K562 (cell line): Measurements from ENCODE around the gene EFCC1. TPM values are rescaled to one million over a fixed set of nuclear protein-coding genes. Genes with fewer than 3 reads are reported as not detected.

Source experiments
- ATAC-seq: fragments of 200-7000 bp; cut with Tn5 transposase; 3 replicates; pipeline ENCODE4 v1.9.1; 2020; ENCODE audit warnings: moderate library complexity
- BruUV-seq: library from RNA; stranded (reverse); fragments of 400-500 nt; replicated peaks from 2 replicates; lab custom pipeline; 2021; lab: Mats Ljungman, UMichigan
- CTCF ChIA-PET: fragments of 300-600 bp; formaldehyde crosslinking; extraction: SDS; loops from one replicate; lab custom pipeline; 2021; ENCODE audit warnings: low intra/inter-chr PET ratio; lab: Yijun Ruan, JAX
- POLR2A ChIA-PET: fragments of 300-600, 350-650 bp; sonication (Branson Sonifier 250); formaldehyde crosslinking; extraction: SDS; loops from one replicate; lab custom pipeline; 2021; ENCODE audit warnings: antibody characterized with exemption, inconsistent platforms; lab: Yijun Ruan, JAX
- DNase-seq, 4 experiments: peaks; one replicate each; pipeline versions ENCODE4 v3.0.0 to v3.0.0-alpha.2; 2011 to 2018; ENCODE audit warnings: low spot score in 3 of 4, mixed read lengths in 3 of 4; ENCODE audit errors: extremely low read depth in 1 of 4
- FAIRE-seq: peaks from 2 replicates; lab custom pipeline; 2011; peaks lifted over from hg19 to GRCh38; lab: Jason Lieb, UNC
- H2AFZ ChIP-seq: 2 replicates; pipeline ENCODE4 v1.6.0; 2011; ENCODE audit warnings: low read depth, low read length, control low read depth, inconsistent platforms
- H3K27ac ChIP-seq: fragments of 200-600 bp; 3 replicates; pipeline ENCODE4 v1.8.0; 2011; ENCODE audit warnings: low read depth, mild to moderate bottlenecking, control low read depth, inconsistent platforms, low read length, moderate library complexity, mixed read lengths; ENCODE audit errors: extremely low read depth
- H3K27me3 ChIP-seq, 2 experiments: fragments of 300-600 bp in 1 of 2; 2 replicates in 1 of 2; 3 replicates in 1 of 2; pipeline versions ENCODE4 v1.6.0 to v1.8.0; 2011; ENCODE audit warnings: inconsistent platforms in 2 of 2, low read length in 2 of 2, mild to moderate bottlenecking in 1 of 2, mixed read lengths in 1 of 2, moderate library complexity in 1 of 2; ENCODE audit not compliant: control insufficient read depth in 2 of 2, insufficient read depth in 2 of 2
- H3K36me3 ChIP-seq: fragments of 300-600 bp; 3 replicates; pipeline ENCODE4 v1.8.0; 2011; ENCODE audit warnings: mild to moderate bottlenecking, low read length, inconsistent platforms; ENCODE audit not compliant: control insufficient read depth, insufficient read depth
- H3K4me1 ChIP-seq, 2 experiments: fragments of 200-600 bp in 1 of 2; replicated peaks in 1 of 2; 2 replicates in 1 of 2; 3 replicates in 1 of 2; pipeline versions ENCODE4 v1.5.1 to v1.8.0; 2011; ENCODE audit warnings: inconsistent platforms in 2 of 2, low read length in 2 of 2, mild to moderate bottlenecking in 1 of 2, mixed read lengths in 1 of 2, moderate library complexity in 1 of 2; ENCODE audit not compliant: control insufficient read depth in 2 of 2, insufficient read depth in 2 of 2
- H3K4me2 ChIP-seq: 2 replicates; pipeline ENCODE4 v1.6.1; 2011; ENCODE audit warnings: low read length, control low read depth, inconsistent platforms, mixed read lengths; ENCODE audit not compliant: insufficient read depth
- H3K4me3 ChIP-seq: fragments of 200-600 bp; sonication (generic), shearing (Covaris generic); 2 replicates; pipeline ENCODE4 v1.5.1; 2016; ENCODE audit warnings: control low read depth, inconsistent platforms
- H3K79me2 ChIP-seq: fragments of 200-600 bp; 3 replicates; pipeline ENCODE4 v1.8.0; 2011; ENCODE audit warnings: low read length, inconsistent platforms; ENCODE audit not compliant: control insufficient read depth, insufficient read depth
- H3K9ac ChIP-seq, 2 experiments: 2 replicates each; pipeline versions ENCODE4 v1.6.0 to v1.6.1; 2011; ENCODE audit warnings: low read depth in 2 of 2, low read length in 2 of 2, control low read depth in 1 of 2, inconsistent platforms in 1 of 2, mild to moderate bottlenecking in 1 of 2, mixed read lengths in 1 of 2; ENCODE audit not compliant: insufficient read depth in 1 of 2
- H3K9me1 ChIP-seq: one replicate; pipeline ENCODE4 v1.6.0; 2011; ENCODE audit warnings: inconsistent platforms, mild to moderate bottlenecking, low read length, moderate library complexity; ENCODE audit not compliant: control insufficient read depth, insufficient read depth
- H3K9me3 ChIP-seq: replicated peaks from 2 replicates; pipeline ENCODE4 v1.5.1; 2011; ENCODE audit warnings: low read depth, low read length, inconsistent platforms; ENCODE audit not compliant: control insufficient read depth, insufficient read depth
- H4K20me1 ChIP-seq: replicated peaks from 2 replicates; pipeline ENCODE4 v1.6.1; 2011; ENCODE audit warnings: low read length, inconsistent platforms, mixed read lengths; ENCODE audit not compliant: control insufficient read depth, insufficient read depth
- CREBBP ChIP-seq: IDR thresholded peaks from one replicate; pipeline ENCODE4 v1.6.1; 2012; ENCODE audit warnings: low read depth, mild to moderate bottlenecking, control low read depth, inconsistent platforms, low read length
- HLTF ChIP-seq: fragments of 450-650 bp; IDR thresholded peaks from 2 replicates; pipeline ENCODE4 v1.6.1; 2016
- HMGN3 ChIP-seq: IDR thresholded peaks from 2 replicates; pipeline ENCODE4 v1.6.1; 2011; ENCODE audit warnings: borderline replicate concordance, low read depth, mild to moderate bottlenecking, mixed read lengths, low read length; ENCODE audit not compliant: insufficient read length; ENCODE audit errors: extremely low read depth
- HSF4 ChIP-seq: fragments of 250-450 bp; sonication (Bioruptor Pico); IDR thresholded peaks from 2 replicates; pipeline ENCODE4 v2.1.2; 2022; ENCODE audit warnings: mild to moderate bottlenecking, moderate library complexity, borderline replicate concordance
- PHTF2 ChIP-seq: fragments of 250-450 bp; sonication (Bioruptor Pico); IDR thresholded peaks from 2 replicates; pipeline ENCODE4 v1.5.0; 2021; ENCODE audit warnings: mild to moderate bottlenecking
- SETDB1 ChIP-seq: IDR thresholded peaks from one replicate; pipeline ENCODE4 v1.6.1; 2012; ENCODE audit warnings: low read length, control low read depth, inconsistent platforms
- WHSC1 ChIP-seq: IDR thresholded peaks from one replicate; pipeline ENCODE4 v1.6.1; 2012; ENCODE audit warnings: low read length, control low read depth, inconsistent platforms
- XRCC3 ChIP-seq: fragments of 450-650 bp; IDR thresholded peaks from 2 replicates; pipeline ENCODE4 v1.6.1; 2017; ENCODE audit warnings: mild to moderate bottlenecking, moderate library complexity
- ZNF146 ChIP-seq: IDR thresholded peaks from one replicate; pipeline ENCODE4 v1.6.1; 2018; ENCODE audit warnings: missing compliant biosample characterization; ENCODE audit not compliant: unreplicated experiment
- ZNF699 ChIP-seq: fragments of 250-450 bp; sonication (Bioruptor Pico); IDR thresholded peaks from 2 replicates; pipeline ENCODE4 v1.8.0; 2021; ENCODE audit warnings: mild to moderate bottlenecking, moderate library complexity; ENCODE audit not compliant: insufficient replicate concordance
- WGBS: fragments of 100-300 bp; shearing (Covaris generic); methylation state at CpG from one replicate; pipeline ENCODE4 v1.1.6; 2016; ENCODE audit warnings: low coverage, mixed read lengths; ENCODE audit not compliant: insufficient coverage; ENCODE audit errors: missing lambda C conversion rate; 5-methylcytosine and 5-hydroxymethylcytosine counted together
- in situ Hi-C: fragments of 300-500 bp; cut with MboI; formaldehyde crosslinking; loops from 4 replicates; pipeline ENCODE4 v1.15.0; 2018; ENCODE audit warnings: inconsistent platforms, mixed read lengths
- intact Hi-C: fragments of 100-400 bp; cut with micrococcal nuclease; formaldehyde crosslinking; loops from 2 replicates; pipeline ENCODE4 v1.14.2; 2022
- polyA plus RNA-seq, 8 experiments: library from polyadenylated mRNA; depleted of rRNA in 4 of 8; stranded (reverse) in 5 of 8; unstranded in 3 of 8; fragments of >200 nt; fragmentation: Nextera tagmentation in 2 of 8; fragmentation: Illumina TruSeq in 1 of 8; extraction: Ambion mirVana in 2 of 8; extraction: Trizol in 1 of 8; gene quantifications; 2 replicates each; pipeline versions ENCODE4 v1.2.1 to v1.2.3, GENCODE V29; 2011 to 2014; ENCODE audit warnings: inconsistent platforms in 1 of 8, missing spikeins in 1 of 8
- total RNA-seq, 7 experiments: library from RNA; depleted of rRNA in 6 of 7; stranded (reverse); fragments of >200 nt in 6 of 7; fragmentation: Illumina TruSeq in 2 of 7; extraction: Trizol in 2 of 7; gene quantifications; 2 replicates each; pipeline versions ENCODE4 v1.2.1 to v1.2.3, GENCODE V29; 2011 to 2021; ENCODE audit warnings: low replicate concordance in 1 of 7
- TF ChIP-seq, protein P1 (sequence below): fragments of 450-650 bp; IDR thresholded peaks from 2 replicates; pipeline ENCODE4 v1.7.1; 2018; ENCODE audit warnings: mild to moderate bottlenecking, low read depth; ENCODE audit not compliant: partially characterized antibody
- TF ChIP-seq, protein P2 (sequence below): IDR thresholded peaks from 3 replicates; pipeline ENCODE4 v1.6.1; 2011; ENCODE audit warnings: borderline replicate concordance, mild to moderate bottlenecking; ENCODE audit not compliant: insufficient read length, insufficient read depth
- TF ChIP-seq, protein P3 (sequence below): fragments of 450-650 bp; IDR thresholded peaks from 2 replicates; pipeline ENCODE4 v1.6.1; 2016; ENCODE audit warnings: mild to moderate bottlenecking

EFCC1 gene
- total and polyA plus RNA-seq, 9 of the 15 experiments (the other 6 are each of a cell fraction or from before 2014, with no cell fraction given) = not detected

DNA sequence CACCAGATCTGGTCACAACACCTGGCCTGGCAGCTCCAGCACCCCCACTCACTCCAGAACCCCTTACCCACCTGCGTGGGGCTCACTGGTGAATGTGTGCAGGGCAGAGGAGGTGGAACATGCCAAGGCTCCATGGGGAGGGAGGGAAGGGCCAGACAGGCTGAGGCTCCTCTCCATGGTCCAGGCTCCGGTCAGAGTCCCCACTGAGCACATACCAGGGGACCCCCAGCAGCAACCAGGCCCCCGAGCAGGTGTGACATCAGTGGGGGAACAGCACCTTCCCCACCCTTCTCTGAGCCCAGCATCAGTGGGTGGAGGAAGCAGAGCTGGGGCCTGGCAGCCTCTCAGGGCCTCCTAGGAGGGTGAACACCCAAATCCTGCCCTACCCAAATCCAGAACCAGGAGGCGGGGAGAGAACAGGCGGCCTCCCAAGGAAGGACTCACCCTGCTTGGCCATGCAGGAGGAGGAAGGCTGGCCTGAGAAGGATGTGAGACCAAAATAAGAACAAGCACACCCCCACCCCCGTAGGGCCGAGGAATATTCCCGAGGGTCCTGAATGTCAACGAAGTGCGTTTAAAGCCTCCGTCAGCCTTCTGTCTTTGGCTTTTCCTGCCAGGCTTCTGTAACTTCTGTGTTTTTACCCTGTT lies 58.3 kb downstream of the EFCC1 start:
- 57% methylated on average over 5 of the region's 11 CpGs for WGBS
- no peak overlapping the region for H3K4me3 ChIP-seq
- H3K4me1 ChIP-seq = peaks cover 22 to 33% of the 10 kb centered on the region in 2 experiments; a peak in 4 of 5 replicates
- no peak overlapping the region for H3K27ac ChIP-seq
- FAIRE-seq (no peak), ATAC-seq (no peak), DNase-seq (no peak)
- H3K79me2 ChIP-seq = no peaks in the 10 kb centered on the region
- no peaks in the 10 kb centered on the region for H3K27me3 ChIP-seq
- H3K4me2 ChIP-seq = no peak overlapping the region
- ChIA-PET POLR2A (interaction anchor here (0.6 to 0.7 kb wide), 3 partner anchors 15 to 188 kb away, joined by 3 read pairs; no protein-coding TSS in a partner anchor), CTCF (no interaction called here)
- TF ChIP-seq PHTF2 (CRISPR knock-in tag) (no peak), XRCC3 (no peak), SETDB1 (no peak), ZNF146 (CRISPR knock-in tag) (no peak), HMGN3 (no peak), HLTF (no peak), ZNF699 (no peak), HSF4 (CRISPR knock-in tag) (no peak), CREBBP (no peak), WHSC1 (no peak)
- TF ChIP-seq, protein P1, sequence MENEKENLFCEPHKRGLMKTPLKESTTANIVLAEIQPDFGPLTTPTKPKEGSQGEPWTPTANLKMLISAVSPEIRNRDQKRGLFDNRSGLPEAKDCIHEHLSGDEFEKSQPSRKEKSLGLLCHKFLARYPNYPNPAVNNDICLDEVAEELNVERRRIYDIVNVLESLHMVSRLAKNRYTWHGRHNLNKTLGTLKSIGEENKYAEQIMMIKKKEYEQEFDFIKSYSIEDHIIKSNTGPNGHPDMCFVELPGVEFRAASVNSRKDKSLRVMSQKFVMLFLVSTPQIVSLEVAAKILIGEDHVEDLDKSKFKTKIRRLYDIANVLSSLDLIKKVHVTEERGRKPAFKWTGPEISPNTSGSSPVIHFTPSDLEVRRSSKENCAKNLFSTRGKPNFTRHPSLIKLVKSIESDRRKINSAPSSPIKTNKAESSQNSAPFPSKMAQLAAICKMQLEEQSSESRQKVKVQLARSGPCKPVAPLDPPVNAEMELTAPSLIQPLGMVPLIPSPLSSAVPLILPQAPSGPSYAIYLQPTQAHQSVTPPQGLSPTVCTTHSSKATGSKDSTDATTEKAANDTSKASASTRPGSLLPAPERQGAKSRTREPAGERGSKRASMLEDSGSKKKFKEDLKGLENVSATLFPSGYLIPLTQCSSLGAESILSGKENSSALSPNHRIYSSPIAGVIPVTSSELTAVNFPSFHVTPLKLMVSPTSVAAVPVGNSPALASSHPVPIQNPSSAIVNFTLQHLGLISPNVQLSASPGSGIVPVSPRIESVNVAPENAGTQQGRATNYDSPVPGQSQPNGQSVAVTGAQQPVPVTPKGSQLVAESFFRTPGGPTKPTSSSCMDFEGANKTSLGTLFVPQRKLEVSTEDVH = no peak
- TF ChIP-seq, protein P2, sequence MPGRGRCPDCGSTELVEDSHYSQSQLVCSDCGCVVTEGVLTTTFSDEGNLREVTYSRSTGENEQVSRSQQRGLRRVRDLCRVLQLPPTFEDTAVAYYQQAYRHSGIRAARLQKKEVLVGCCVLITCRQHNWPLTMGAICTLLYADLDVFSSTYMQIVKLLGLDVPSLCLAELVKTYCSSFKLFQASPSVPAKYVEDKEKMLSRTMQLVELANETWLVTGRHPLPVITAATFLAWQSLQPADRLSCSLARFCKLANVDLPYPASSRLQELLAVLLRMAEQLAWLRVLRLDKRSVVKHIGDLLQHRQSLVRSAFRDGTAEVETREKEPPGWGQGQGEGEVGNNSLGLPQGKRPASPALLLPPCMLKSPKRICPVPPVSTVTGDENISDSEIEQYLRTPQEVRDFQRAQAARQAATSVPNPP = no peak
- TF ChIP-seq, protein P3, sequence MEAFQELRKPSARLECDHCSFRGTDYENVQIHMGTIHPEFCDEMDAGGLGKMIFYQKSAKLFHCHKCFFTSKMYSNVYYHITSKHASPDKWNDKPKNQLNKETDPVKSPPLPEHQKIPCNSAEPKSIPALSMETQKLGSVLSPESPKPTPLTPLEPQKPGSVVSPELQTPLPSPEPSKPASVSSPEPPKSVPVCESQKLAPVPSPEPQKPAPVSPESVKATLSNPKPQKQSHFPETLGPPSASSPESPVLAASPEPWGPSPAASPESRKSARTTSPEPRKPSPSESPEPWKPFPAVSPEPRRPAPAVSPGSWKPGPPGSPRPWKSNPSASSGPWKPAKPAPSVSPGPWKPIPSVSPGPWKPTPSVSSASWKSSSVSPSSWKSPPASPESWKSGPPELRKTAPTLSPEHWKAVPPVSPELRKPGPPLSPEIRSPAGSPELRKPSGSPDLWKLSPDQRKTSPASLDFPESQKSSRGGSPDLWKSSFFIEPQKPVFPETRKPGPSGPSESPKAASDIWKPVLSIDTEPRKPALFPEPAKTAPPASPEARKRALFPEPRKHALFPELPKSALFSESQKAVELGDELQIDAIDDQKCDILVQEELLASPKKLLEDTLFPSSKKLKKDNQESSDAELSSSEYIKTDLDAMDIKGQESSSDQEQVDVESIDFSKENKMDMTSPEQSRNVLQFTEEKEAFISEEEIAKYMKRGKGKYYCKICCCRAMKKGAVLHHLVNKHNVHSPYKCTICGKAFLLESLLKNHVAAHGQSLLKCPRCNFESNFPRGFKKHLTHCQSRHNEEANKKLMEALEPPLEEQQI = no peak
- intact Hi-C loops (no loop called here), in situ Hi-C loops (no loop called here)
- H2AFZ ChIP-seq = no peak overlapping the region
- no peaks in the 10 kb centered on the region for H4K20me1 ChIP-seq
- H3K36me3 ChIP-seq = no peaks in the 10 kb centered on the region
- no peaks in the 10 kb centered on the region for H3K9me1 ChIP-seq
- H3K9me3 ChIP-seq = no peaks in the 10 kb centered on the region
- no peak overlapping the region for H3K9ac ChIP-seq
- no TSS peak for BruUV-seq
